GM12878 (cell line): ENCODE data around the gene CACNG4. TPM values are rescaled to one million over a fixed set of nuclear protein-coding genes. Genes with fewer than 3 reads are reported as not detected.

ENCODE experiments used
- ATAC-seq: fragments of 200-7000 bp; cut with Tn5 transposase; 3 replicates; pipeline ENCODE4 v1.9.1; 2020; ENCODE audit warnings: mild to moderate bottlenecking, moderate library complexity
- BruUV-seq: library from RNA; stranded (reverse); fragments of 400-500 nt; replicated peaks from 2 replicates; lab custom pipeline; 2021; lab: Mats Ljungman, UMichigan
- CTCF ChIA-PET: fragments of 300-600 bp; sonication (Branson Sonifier 250); formaldehyde crosslinking; extraction: SDS; loops from one replicate; lab custom pipeline; 2021; ENCODE audit warnings: inconsistent platforms; lab: Yijun Ruan, JAX
- POLR2A ChIA-PET: fragments of 350-600 bp; formaldehyde crosslinking; extraction: SDS; loops from one replicate; lab custom pipeline; 2021; ENCODE audit warnings: inconsistent platforms; lab: Charles Lee
- RAD21 ChIA-PET: fragments of 300-600 bp; sonication (Branson Sonifier 250); formaldehyde crosslinking; loops from one replicate; lab custom pipeline; 2023; ENCODE audit warnings: antibody characterized with exemption; ENCODE audit not compliant: unreplicated experiment; lab: Charles Lee
- SMC1A ChIA-PET: fragments of 300-600 bp; sonication (Branson Sonifier 250); formaldehyde crosslinking; loops from one replicate; lab custom pipeline; 2023; ENCODE audit not compliant: unreplicated experiment, uncharacterized antibody; lab: Charles Lee
- DNase-seq: peaks from one replicate; pipeline ENCODE4 v3.0.0-alpha.2; 2011; ENCODE audit warnings: low read depth, low spot score
- FAIRE-seq: peaks from 3 replicates; lab custom pipeline; 2011; peaks lifted over from hg19 to GRCh38; lab: Jason Lieb, UNC
- H2AFZ ChIP-seq: 2 replicates; pipeline ENCODE4 v1.6.0; 2011; ENCODE audit warnings: low read depth, low read length, control low read depth; ENCODE audit not compliant: control insufficient read depth
- H3K27ac ChIP-seq: 2 replicates; pipeline ENCODE4 v1.5.1; 2011; ENCODE audit warnings: control low read depth; ENCODE audit not compliant: control insufficient read depth, insufficient read depth
- H3K27me3 ChIP-seq, 2 experiments: replicated peaks in 1 of 2; 2 replicates each; pipeline versions ENCODE4 v1.6.0 to v1.6.1; 2011; ENCODE audit warnings: low read length in 1 of 2; ENCODE audit not compliant: control insufficient read depth in 2 of 2, insufficient read depth in 2 of 2
- H3K36me3 ChIP-seq, 2 experiments: 2 replicates each; pipeline ENCODE4 v1.5.1; 2011; ENCODE audit warnings: low read length in 1 of 2; ENCODE audit not compliant: control insufficient read depth in 2 of 2, insufficient read depth in 2 of 2
- H3K4me1 ChIP-seq: 2 replicates; pipeline ENCODE4 v1.6.1; 2011; ENCODE audit warnings: mild to moderate bottlenecking, low read length, moderate library complexity, mixed read lengths; ENCODE audit not compliant: control insufficient read depth, insufficient read depth
- H3K4me2 ChIP-seq: 2 replicates; pipeline ENCODE4 v1.6.0; 2011; ENCODE audit warnings: control low read depth; ENCODE audit not compliant: control insufficient read depth, insufficient read depth
- H3K4me3 ChIP-seq: fragments of 200-600 bp; sonication (generic); 2 replicates; pipeline ENCODE4 v1.5.1; 2016
- H3K79me2 ChIP-seq: 2 replicates; pipeline ENCODE4 v1.6.0; 2011; ENCODE audit warnings: low read length; ENCODE audit not compliant: control insufficient read depth, insufficient read depth
- H3K9ac ChIP-seq: 2 replicates; pipeline ENCODE4 v1.8.0; 2011; ENCODE audit warnings: low read length, control low read depth, mixed read lengths; ENCODE audit not compliant: control insufficient read depth, insufficient read depth
- H3K9me3 ChIP-seq: replicated peaks from 3 replicates; pipeline ENCODE4 v1.5.1; 2011; ENCODE audit warnings: mild to moderate bottlenecking, low read length; ENCODE audit not compliant: control insufficient read depth, insufficient read depth
- H4K20me1 ChIP-seq: 2 replicates; pipeline ENCODE4 v1.6.0; 2011; ENCODE audit not compliant: control insufficient read depth, insufficient read depth
- E2F4 ChIP-seq: IDR thresholded peaks from 2 replicates; pipeline ENCODE4 v1.6.1; 2012; ENCODE audit warnings: low read depth, low read length, improper control_type of control experiment
- MAX ChIP-seq: IDR thresholded peaks from 2 replicates; pipeline ENCODE4 v1.6.1; 2012; ENCODE audit warnings: low read depth, low read length, improper control_type of control experiment
- NFYA ChIP-seq: IDR thresholded peaks from 2 replicates; pipeline ENCODE4 v1.6.1; 2011; ENCODE audit warnings: low read depth, mild to moderate bottlenecking, low read length, improper control_type of control experiment, borderline replicate concordance
- SP1 ChIP-seq: IDR thresholded peaks from one replicate; pipeline ENCODE4 v1.6.1; 2011; ENCODE audit warnings: low read depth, low read length
- TAF1 ChIP-seq: IDR thresholded peaks from 2 replicates; pipeline ENCODE4 v1.6.1; 2011; ENCODE audit warnings: mild to moderate bottlenecking, low read depth, low read length, borderline replicate concordance
- ZNF384 ChIP-seq: IDR thresholded peaks from 2 replicates; pipeline ENCODE4 v1.6.1; 2012; ENCODE audit warnings: low read depth, mild to moderate bottlenecking, low read length, improper control_type of control experiment, borderline replicate concordance
- WGBS: methylation state at CpG from one replicate; pipeline ENCODE4 v1.1.6; 2016; ENCODE audit warnings: low lambda C conversion rate; ENCODE audit not compliant: insufficient replicate concordance, insufficient coverage; ENCODE audit errors: missing lambda C conversion rate; 5-methylcytosine and 5-hydroxymethylcytosine counted together
- in situ Hi-C: fragments of 300-500 bp; cut with MboI; formaldehyde crosslinking; loops from 9 replicates; pipeline ENCODE4 v1.14.3; 2018; ENCODE audit warnings: mixed read lengths
- intact Hi-C: fragments of 100-400 bp; cut with micrococcal nuclease; formaldehyde crosslinking; loops from one replicate; pipeline ENCODE4 v1.14.2; 2022; ENCODE audit not compliant: unreplicated experiment
- polyA plus RNA-seq, 11 experiments: library from polyadenylated mRNA; depleted of rRNA in 4 of 11; unstranded in 6 of 11; stranded (reverse) in 5 of 11; fragments of >200 nt; fragmentation: Nextera tagmentation in 4 of 11; fragmentation: Illumina TruSeq in 1 of 11; extraction: Ambion mirVana in 4 of 11; extraction: Trizol in 1 of 11; gene quantifications; 1 replicate in 1 of 11; 2 replicates in 10 of 11; pipeline versions ENCODE4 v1.2.1 to v1.2.3, GENCODE V29; 2011 to 2016; ENCODE audit warnings: inconsistent platforms in 2 of 11, missing spikeins in 2 of 11, low read depth in 1 of 11
- total RNA-seq, 4 experiments: library from RNA; depleted of rRNA in 3 of 4; stranded (reverse); fragments of >200 nt in 3 of 4; fragmentation: Illumina TruSeq in 1 of 4; extraction: Trizol in 1 of 4; gene quantifications; 2 replicates each; pipeline versions ENCODE4 v1.2.1 to v1.2.3, GENCODE V29; 2013 to 2021

Gene CACNG4
- total and polyA plus RNA-seq, 10 of the 15 experiments (the other 5 are each of a cell fraction or from before 2014, with no cell fraction given), result 0.08 TPM; not detected in 8

- no peak overlapping the region for H3K27ac ChIP-seq
- H4K20me1 ChIP-seq, result no peaks in the 10 kb centered on the region
- no peak overlapping the region for H2AFZ ChIP-seq
- TF ChIP-seq TAF1 (no peak), NFYA (no peak), SP1 (no peak), MAX (no peak), ZNF384 (no peak)
- no peaks in the 10 kb centered on the region for H3K36me3 ChIP-seq
- 69% methylated on average over 17 of the region's 17 CpGs for WGBS
- CTCF ChIA-PET, result no interaction called here
- RAD21 ChIA-PET, result no interaction called here
- H3K9me3 ChIP-seq, result no peaks in the 10 kb centered on the region
- H3K27me3 ChIP-seq, result no peaks in the 10 kb centered on the region
- intact Hi-C loops (no loop called here), in situ Hi-C loops (no loop called here)
- BruUV-seq, result no TSS peak
- no peaks in the 10 kb centered on the region for H3K4me1 ChIP-seq
- H3K9ac ChIP-seq, result no peak overlapping the region
- H3K79me2 ChIP-seq, result no peaks in the 10 kb centered on the region
- H3K4me2 ChIP-seq, result no peak overlapping the region
- POLR2A ChIA-PET, result no interaction called here
- no peak overlapping the region for H3K4me3 ChIP-seq
- DNase-seq (no peak), ATAC-seq (no peak), FAIRE-seq (no peak)
- SMC1A ChIA-PET, result no interaction called here
Observed at GRCh38 chr17:67024736-67025135, 60.2 kb downstream of the CACNG4 start.

GRCh38 chr17:67025216-67025792 lies 60.8 kb downstream of the CACNG4 start:
- ATAC-seq (no peak), FAIRE-seq (no peak), DNase-seq (no peak)
- H3K4me3 ChIP-seq, result no peak overlapping the region
- in situ Hi-C loops, result no loop called here
- WGBS, result 48% methylated on average over 19 of the region's 20 CpGs
- H3K79me2 ChIP-seq, result no peaks in the 10 kb centered on the region
- BruUV-seq, result no TSS peak
- no peaks in the 10 kb centered on the region for H3K9me3 ChIP-seq
- H3K4me2 ChIP-seq, result no peak overlapping the region
- H3K4me1 ChIP-seq, result no peaks in the 10 kb centered on the region
- no peak overlapping the region for H3K9ac ChIP-seq
- no peak for TF ChIP-seq E2F4
- TF ChIP-seq, all 136 proteins: peak for 0
- Histone ChIP-seq H3K36me3 (no peaks in the 10 kb centered on the region), H2AFZ (no peak overlapping the region), H3K27me3 (no peaks in the 10 kb centered on the region), H3K27ac (no peak overlapping the region), H4K20me1 (no peaks in the 10 kb centered on the region)
- intact Hi-C loops, result no loop called here
- SMC1A ChIA-PET, result interaction anchor here (0.5 kb wide), 1 partner anchor 1292 kb away, joined by 4 read pairs; no protein-coding TSS in a partner anchor
- POLR2A ChIA-PET, result no interaction called here
- RAD21 ChIA-PET, result no interaction called here
- CTCF ChIA-PET, result no interaction called here
